ENCODE results near the gene LRRC63.
"Not testable (repeated sequence)": the region's sequence is repeated elsewhere in the genome, so short reads cannot be mapped to it uniquely, and the experiment has no call there.

Gene LRRC63

DNA sequence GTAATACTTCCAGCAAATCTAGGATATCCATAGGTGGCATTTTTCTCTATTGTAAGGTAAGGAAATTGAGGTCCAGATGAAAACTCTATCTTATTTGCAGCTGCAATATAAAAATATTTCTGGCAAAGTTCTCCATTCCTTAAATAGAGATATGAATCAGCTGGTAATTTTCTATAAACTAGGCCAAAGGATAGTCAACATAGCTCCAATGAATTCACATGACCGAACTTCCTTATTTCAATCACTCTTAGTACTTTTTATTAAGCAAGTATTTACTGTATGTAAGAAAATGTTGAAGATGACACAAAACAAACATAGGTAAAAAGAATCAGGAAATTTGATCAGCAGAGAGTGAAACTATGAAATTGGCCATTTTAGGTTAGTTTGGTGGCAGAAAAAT lies 16.7 kb upstream of the LRRC63 start:
- no peaks in the 10 kb centered on the region for H3K27me3 ChIP-seq (ENCODE audit: low read depth)
- no peaks in the 10 kb centered on the region for H3K36me3 ChIP-seq (replicated peaks)
- in situ Hi-C loops (cut with MboI; ENCODE audit: low sequenced_read_pairs), result no loop called here
- no peak overlapping the region for H3K4me3 ChIP-seq
- no peaks in the 10 kb centered on the region for H3K9me3 ChIP-seq
- no peaks in the 10 kb centered on the region for H3K4me1 ChIP-seq
- DNase-seq (ENCODE audit: low spot score in 2 of 2), result no peak

DNA sequence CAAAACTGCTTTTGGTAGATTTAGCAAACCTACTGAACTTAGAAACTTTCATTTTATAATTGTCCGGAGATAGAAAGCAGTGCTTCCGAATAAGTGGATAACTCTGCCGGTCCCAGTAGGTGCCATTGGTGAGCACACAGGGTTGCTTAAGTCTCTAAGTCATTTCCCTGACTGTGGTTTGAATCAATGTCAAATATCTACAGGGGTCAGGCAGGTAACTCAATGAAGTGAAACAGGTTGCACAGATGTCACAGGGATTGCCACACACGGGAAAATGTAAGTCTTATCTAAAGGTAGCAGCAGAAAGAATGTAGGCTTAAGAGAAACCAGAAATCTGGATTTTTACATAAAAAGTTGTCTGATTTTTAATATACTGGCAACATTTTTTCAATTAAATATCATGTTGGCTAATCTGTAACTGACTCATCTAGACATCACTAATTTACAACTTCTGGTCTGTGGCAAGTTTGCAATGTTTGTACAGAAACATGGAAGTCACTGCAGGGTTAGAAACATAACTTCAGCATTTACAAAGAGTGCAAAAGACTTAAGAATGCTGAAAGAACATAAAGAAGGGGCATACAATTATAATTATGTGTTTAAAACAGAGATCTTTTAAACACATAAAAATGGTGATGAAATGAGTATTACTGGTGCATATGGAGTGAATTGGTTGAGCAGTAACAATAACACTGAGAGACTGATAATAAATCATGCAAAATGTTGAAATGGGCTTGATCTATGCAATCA lies 14.3 kb upstream of the LRRC63 start:
- no peaks in the 10 kb centered on the region for H3K36me3 ChIP-seq (replicated peaks)
- DNase-seq (ENCODE audit: low spot score in 2 of 2), result no peak
- H3K9me3 ChIP-seq, result no peaks in the 10 kb centered on the region
- in situ Hi-C loops (cut with MboI; ENCODE audit: low sequenced_read_pairs), result no loop called here
- no peaks in the 10 kb centered on the region for H3K27me3 ChIP-seq (ENCODE audit: low read depth)
- H3K4me1 ChIP-seq, result no peaks in the 10 kb centered on the region
- H3K4me3 ChIP-seq, result no peak overlapping the region

DNA sequence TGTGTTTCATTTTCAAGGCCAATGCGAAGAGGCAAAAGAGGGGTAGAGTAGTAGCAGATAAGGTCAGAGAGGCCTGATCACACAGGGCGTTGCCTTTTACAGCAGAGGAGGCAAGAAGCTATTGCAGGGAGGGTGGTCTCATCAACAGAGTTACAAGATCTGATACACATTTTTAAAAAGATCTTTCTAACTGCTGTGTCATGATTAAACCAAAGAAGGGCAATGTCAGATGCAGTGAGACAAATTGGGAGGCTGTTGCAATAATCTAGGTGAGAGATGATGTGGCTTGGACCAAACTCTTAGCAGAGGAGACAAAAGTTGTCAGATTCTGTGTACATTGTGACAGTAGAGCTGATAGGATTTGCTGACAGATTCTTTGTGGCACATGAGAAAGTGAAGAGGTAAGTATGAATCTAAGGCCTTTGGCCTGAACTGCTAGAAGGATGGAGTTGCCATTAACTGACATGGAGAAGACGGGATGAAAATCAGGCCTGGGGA lies 13.0 kb upstream of the LRRC63 start:
- Histone ChIP-seq H3K27me3 (ENCODE audit: low read depth) (no peaks in the 10 kb centered on the region), H3K9me3 (no peaks in the 10 kb centered on the region), H3K4me3 (no peak overlapping the region), H3K4me1 (no peaks in the 10 kb centered on the region), H3K36me3 (replicated peaks) (no peaks in the 10 kb centered on the region)
- DNase-seq (ENCODE audit: low spot score in 2 of 2), result no peak
- in situ Hi-C loops (cut with MboI; ENCODE audit: low sequenced_read_pairs), result no loop called here

DNA sequence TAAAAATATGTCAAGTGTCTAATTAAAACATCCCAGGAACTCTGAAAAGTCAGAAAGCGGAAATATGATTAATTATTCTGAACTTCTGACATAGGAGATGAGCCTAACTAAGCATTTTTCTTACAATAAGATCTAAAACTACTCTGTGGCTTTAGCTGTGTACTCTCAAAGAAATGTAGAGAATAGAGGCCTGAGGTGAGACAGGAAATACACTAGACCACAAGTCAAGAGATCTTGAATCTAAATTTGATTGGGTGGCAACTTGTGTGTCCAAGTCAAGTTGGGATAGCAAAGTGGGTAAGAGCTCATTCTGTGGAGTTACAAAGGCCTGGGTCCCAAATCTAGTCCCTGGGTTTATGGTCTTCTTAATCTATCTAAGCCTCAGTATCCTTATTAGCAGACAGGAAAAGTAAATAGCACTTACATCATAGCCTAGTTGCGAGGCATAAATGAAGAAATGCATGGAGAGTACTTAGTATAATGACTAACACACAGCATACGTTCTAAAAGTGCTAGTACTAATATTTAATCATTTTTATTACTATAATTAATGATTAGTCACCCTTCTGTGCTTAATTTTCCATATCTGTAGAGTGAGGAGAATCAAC lies 9.4 kb upstream of the LRRC63 start:
- H3K27me3 ChIP-seq (ENCODE audit: low read depth), result no peaks in the 10 kb centered on the region
- no peaks in the 10 kb centered on the region for H3K9me3 ChIP-seq
- H3K36me3 ChIP-seq (replicated peaks), result no peaks in the 10 kb centered on the region
- in situ Hi-C loops (cut with MboI; ENCODE audit: low sequenced_read_pairs), result no loop called here
- H3K4me3 ChIP-seq, result no peak overlapping the region
- DNase-seq (ENCODE audit: low spot score in 2 of 2), result no peak
- H3K4me1 ChIP-seq, result no peaks in the 10 kb centered on the region

DNA sequence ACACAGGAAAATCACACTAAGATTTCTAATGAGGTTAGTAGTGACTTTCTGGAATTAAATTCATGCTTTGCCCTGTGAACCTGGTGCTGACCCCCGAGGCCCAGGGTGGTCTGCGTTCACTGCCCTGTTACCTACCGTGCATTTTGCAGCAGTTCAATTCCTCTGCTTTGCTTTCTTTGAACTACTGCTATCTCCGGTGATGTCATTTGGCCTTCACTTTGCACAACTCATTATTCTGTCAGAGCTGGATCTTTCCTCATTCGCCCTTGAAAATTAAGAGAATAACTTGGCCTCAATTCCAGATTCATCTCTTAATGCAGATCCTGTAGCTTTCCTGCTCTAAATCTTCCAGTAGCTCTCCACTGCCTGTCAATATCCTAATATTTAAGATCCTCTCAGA lies 8.8 kb upstream of the LRRC63 start:
- in situ Hi-C loops (cut with MboI; ENCODE audit: low sequenced_read_pairs), result no loop called here
- DNase-seq (ENCODE audit: low spot score in 2 of 2), result no peak
- H3K9me3 ChIP-seq, result no peaks in the 10 kb centered on the region
- no peaks in the 10 kb centered on the region for H3K27me3 ChIP-seq (ENCODE audit: low read depth)
- no peaks in the 10 kb centered on the region for H3K36me3 ChIP-seq (replicated peaks)
- no peak overlapping the region for H3K4me3 ChIP-seq
- H3K4me1 ChIP-seq, result no peaks in the 10 kb centered on the region

DNA sequence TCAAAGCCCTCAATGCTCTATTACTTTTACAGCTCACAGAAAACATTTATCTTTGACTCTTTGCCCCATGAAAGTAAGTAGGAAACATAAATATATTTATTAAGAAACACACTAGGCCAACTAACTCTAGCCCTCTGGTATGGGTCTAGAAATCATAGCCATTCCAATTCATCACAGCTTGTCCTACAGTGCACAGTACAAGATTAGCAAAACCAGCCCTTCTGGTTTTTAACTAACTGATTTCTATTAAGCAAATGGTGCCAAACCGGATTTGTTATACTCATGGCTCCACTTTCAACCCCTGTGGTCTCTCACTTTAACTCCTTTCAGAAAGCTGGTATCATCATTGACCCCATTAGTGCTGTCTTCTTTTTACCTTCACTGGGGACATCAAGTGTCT lies 5.6 kb upstream of the LRRC63 start:
- DNase-seq (ENCODE audit: low spot score in 2 of 2), result no peak
- H3K4me1 ChIP-seq, result peaks cover 4% of the 10 kb centered on the region; the same call in 1 of the 2 replicates
- H3K9me3 ChIP-seq, result no peaks in the 10 kb centered on the region
- H3K4me3 ChIP-seq, result no peak overlapping the region
- no peaks in the 10 kb centered on the region for H3K27me3 ChIP-seq (ENCODE audit: low read depth)
- H3K36me3 ChIP-seq (replicated peaks), result no peaks in the 10 kb centered on the region
- in situ Hi-C loops (cut with MboI; ENCODE audit: low sequenced_read_pairs), result no loop called here

DNA sequence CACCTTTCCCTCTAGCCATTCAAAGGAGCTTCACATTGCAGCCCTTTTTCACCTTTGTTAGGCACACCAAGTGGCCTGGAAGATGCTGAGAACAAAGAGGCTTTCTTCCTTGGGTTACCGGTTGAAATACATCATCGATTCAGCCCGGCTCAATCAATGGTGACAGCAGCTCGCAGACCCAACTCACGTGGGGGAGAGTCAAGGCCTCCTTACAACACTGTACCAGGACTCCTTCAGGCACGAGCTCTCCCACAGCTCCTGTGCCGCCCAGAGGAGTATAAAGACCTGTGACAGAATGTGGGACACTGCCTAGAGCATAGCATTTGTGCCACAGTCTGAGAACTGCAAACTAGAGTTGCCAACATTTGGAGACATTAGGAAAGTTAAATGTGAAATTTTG lies 3.9 kb upstream of the LRRC63 start:
- DNase-seq (ENCODE audit: low spot score in 2 of 2), result no peak
- no peaks in the 10 kb centered on the region for H3K27me3 ChIP-seq (ENCODE audit: low read depth)
- H3K4me1 ChIP-seq, result peaks cover 11% of the 10 kb centered on the region
- H3K4me3 ChIP-seq, result no peak overlapping the region
- no peaks in the 10 kb centered on the region for H3K36me3 ChIP-seq (replicated peaks)
- in situ Hi-C loops (cut with MboI; ENCODE audit: low sequenced_read_pairs), result no loop called here
- H3K9me3 ChIP-seq, result no peaks in the 10 kb centered on the region

DNA sequence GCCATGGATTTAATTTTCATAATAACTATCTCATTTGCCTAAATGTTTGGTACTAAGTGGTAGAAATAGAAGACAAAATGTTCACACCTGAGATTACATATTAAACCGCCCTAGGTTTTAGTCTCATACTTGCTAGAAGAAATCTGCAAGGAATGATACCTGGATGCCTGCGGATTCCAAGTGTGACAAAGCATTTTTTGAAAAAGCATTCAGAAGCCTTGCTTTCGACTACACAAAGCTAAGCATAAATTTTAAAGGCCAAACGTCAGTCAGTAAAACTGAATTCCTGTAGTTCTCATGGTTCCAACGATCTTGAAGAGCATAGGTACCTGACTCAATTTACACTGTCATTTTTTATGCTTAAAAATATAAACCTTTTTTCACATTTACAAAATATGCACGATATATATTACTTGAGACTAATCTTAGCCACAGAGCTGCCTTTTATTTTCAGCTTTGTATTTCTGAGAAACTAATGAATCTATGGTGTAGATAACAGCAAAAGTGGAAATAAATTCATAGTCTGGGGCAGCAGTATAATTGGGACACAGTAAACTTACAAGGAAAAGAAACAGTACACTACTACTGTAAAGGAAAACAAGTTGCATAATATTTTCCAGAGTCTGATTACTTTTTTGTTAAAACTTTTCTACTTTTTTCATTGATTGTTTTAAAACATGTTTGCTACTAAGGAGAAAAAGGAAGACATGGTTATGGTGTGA lies 1.2 kb upstream of the LRRC63 start:
- H3K4me3 ChIP-seq, result peak overlapping the region; percentile 35
- in situ Hi-C loops (cut with MboI; ENCODE audit: low sequenced_read_pairs), result no loop called here
- H3K36me3 ChIP-seq (replicated peaks), result no peaks in the 10 kb centered on the region

DNA sequence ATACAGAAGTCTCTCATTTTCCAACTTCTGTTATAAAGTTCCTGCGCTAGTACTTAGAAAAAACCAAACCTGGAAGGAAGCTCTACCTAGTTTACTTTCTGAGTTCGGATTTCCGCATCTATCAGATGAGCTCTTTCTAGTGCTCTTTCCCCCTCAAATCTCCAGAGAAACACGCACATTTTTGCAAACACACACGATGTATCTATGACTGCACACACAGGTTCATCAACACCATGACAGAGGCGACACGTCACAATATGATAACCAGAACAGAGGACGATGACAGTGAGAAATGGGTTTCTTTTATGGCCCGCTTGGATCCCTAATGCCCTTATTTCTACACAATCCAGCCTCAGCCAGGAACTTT lies 629 bp upstream of the LRRC63 start:
- H3K27me3 ChIP-seq (ENCODE audit: low read depth), result no peaks in the 10 kb centered on the region
- H3K9me3 ChIP-seq, result no peaks in the 10 kb centered on the region
- peak overlapping the region; percentile 35 for H3K4me3 ChIP-seq
- H3K36me3 ChIP-seq (replicated peaks), result no peaks in the 10 kb centered on the region
- peak in 1 of 2 experiments; percentile 12 for DNase-seq (ENCODE audit: low spot score in 2 of 2)
- in situ Hi-C loops (cut with MboI; ENCODE audit: low sequenced_read_pairs), result no loop called here
- peaks cover 11% of the 10 kb centered on the region for H3K4me1 ChIP-seq

More for the DNA sequence above, 1.2 kb upstream of the LRRC63 start:
- no peaks in the 10 kb centered on the region for H3K27me3 ChIP-seq (ENCODE audit: low read depth)
- no peaks in the 10 kb centered on the region for H3K9me3 ChIP-seq
- peaks cover 11% of the 10 kb centered on the region for H3K4me1 ChIP-seq
- peak in 1 of 2 experiments; percentile 22 for DNase-seq (ENCODE audit: low spot score in 2 of 2)

DNA sequence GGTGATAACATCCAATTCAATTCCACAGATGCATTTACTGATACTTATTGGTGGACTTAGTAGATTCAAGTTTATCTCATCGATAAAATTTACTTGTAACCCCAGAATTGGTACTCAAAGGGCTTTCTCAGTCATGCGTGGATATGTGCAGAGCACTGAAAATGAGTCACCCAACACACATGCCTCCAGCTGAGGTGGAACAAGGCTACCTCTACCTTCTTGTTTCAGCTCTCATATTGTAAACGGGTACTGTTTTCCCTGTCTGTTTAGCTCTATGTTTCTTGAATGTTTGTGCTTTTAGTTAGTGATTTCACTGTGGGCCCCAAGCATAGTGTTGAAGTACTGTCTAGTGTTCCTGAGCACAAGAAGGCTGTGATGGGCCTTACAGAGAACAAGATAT lies 1.5 kb downstream of the LRRC63 start:
- Histone ChIP-seq H3K36me3 (replicated peaks) (no peaks in the 10 kb centered on the region), H3K4me1 (peaks cover 11% of the 10 kb centered on the region), H3K9me3 (no peaks in the 10 kb centered on the region), H3K4me3 (no peak overlapping the region), H3K27me3 (ENCODE audit: low read depth) (no peaks in the 10 kb centered on the region)
- in situ Hi-C loops (cut with MboI; ENCODE audit: low sequenced_read_pairs), result no loop called here
- no peak for DNase-seq (ENCODE audit: low spot score in 2 of 2)

DNA sequence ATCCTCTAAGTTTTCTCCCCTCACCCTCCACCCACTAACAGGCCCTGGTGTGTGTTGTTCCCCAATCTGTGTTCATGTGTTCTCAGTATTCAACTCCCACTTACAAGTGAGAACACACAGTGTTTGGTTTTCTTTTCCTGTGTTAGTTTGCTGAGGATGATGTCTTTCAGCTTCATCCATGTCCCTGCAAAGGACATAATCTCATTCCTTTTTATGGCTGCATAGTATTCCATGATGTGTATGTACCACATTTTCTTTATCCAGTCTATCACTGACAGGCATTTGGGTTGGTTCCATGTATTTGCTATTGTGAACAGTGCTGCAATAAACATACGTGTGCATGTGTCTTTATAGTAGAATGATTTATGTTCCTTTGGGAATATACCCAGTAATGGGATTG lies 3.0 kb downstream of the LRRC63 start:
- H3K27me3 ChIP-seq (ENCODE audit: low read depth); H3K4me3 ChIP-seq; H3K36me3 ChIP-seq (replicated peaks); in situ Hi-C loops (cut with MboI; ENCODE audit: low sequenced_read_pairs); H3K9me3 ChIP-seq; DNase-seq (ENCODE audit: low spot score in 2 of 2): not testable (repeated sequence)
- H3K4me1 ChIP-seq, result peaks cover 11% of the 10 kb centered on the region

DNA sequence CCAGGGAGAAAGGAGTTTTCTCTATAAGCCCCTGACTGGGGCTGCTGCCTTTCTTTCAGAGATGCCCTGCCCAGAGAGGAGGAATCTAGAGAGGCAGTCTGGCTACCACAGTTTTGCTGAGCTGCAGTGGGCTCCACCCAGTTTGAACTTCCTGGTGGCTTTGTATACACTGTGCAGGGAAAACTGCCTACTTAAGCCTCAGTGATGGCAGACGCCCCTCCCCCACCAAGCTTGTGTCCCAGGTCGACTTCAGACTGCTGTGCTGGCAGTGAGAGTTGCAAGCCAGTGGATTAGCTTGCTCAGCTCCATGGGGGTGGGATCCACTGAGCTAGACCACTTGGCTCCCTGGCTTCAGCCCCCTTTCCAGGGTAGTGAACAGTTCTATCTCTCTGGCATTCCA lies 8.5 kb downstream of the LRRC63 start:
- in situ Hi-C loops (cut with MboI; ENCODE audit: low sequenced_read_pairs); H3K4me3 ChIP-seq; H3K4me1 ChIP-seq; H3K27me3 ChIP-seq (ENCODE audit: low read depth); H3K36me3 ChIP-seq (replicated peaks); H3K9me3 ChIP-seq: not testable (repeated sequence)
- peak in 1 of 2 experiments; percentile 59 for DNase-seq (ENCODE audit: low spot score in 2 of 2)

DNA sequence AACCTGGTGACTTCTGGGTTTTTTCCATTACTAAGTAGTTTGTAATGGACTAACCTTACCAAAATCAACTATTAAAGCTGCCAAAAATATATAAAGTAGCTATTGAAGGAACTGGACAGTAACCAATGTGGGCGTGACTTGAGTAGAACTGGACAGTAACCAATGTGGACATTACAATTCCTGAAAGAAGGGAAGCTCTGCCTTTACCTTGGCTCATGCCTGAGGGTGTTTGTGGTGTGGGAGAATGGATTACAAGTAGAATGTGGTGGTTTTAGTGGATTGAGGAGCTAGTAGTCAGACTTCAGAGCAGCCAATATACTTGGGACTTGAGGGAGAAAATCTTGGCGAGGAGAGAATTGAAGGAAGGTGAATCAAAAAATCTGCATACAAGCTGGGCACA lies 17.5 kb downstream of the LRRC63 start:
- DNase-seq (ENCODE audit: low spot score in 2 of 2), result no peak

DNA sequence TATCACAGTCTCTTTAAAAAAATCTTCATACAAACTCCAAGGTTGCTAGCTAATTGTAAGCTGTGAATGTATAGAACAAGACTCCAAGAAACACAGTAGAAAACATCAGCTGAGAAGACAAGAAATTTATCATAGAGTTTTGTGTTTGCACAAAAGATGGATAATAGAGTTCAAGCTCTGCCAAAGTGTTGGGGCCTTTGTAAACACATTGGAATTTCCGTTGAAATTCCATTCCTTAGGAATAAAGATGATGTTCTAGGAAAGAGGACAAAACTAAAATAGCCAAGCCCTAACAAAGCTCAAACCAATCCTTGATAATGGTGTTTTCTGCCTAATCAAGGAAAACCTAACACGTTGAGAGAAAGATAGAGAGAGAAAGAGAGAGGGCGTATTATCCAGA lies 20.6 kb downstream of the LRRC63 start:
- in situ Hi-C loops (cut with MboI; ENCODE audit: low sequenced_read_pairs), result no loop called here
- peaks cover 6% of the 10 kb centered on the region for H3K9me3 ChIP-seq
- H3K36me3 ChIP-seq (replicated peaks), result no peaks in the 10 kb centered on the region
- no peaks in the 10 kb centered on the region for H3K27me3 ChIP-seq (ENCODE audit: low read depth)
- H3K4me3 ChIP-seq, result no peak overlapping the region
- no peaks in the 10 kb centered on the region for H3K4me1 ChIP-seq
- DNase-seq (ENCODE audit: low spot score in 2 of 2), result no peak

More for the DNA sequence above, 17.5 kb downstream of the LRRC63 start:
- in situ Hi-C loops (cut with MboI; ENCODE audit: low sequenced_read_pairs), result no loop called here
- Histone ChIP-seq H3K36me3 (replicated peaks) (no peaks in the 10 kb centered on the region), H3K4me3 (no peak overlapping the region), H3K4me1 (no peaks in the 10 kb centered on the region), H3K9me3 (no peaks in the 10 kb centered on the region), H3K27me3 (ENCODE audit: low read depth) (no peaks in the 10 kb centered on the region)

Measured in HAP-1 (cell line).